Erythroblast (primary cell): ENCODE results near the gene GORAB.

ENCODE experiments used
- GATA1 ChIP-seq: IDR thresholded peaks from 2 replicates; pipeline ENCODE4 v1.6.1; 2011; ENCODE audit warnings: low read depth, mild to moderate bottlenecking, control low read depth, low read length, moderate library complexity
- POLR2A ChIP-seq: IDR thresholded peaks from 2 replicates; pipeline ENCODE4 v1.6.1; 2011; ENCODE audit warnings: mild to moderate bottlenecking, low read length

DNA sequence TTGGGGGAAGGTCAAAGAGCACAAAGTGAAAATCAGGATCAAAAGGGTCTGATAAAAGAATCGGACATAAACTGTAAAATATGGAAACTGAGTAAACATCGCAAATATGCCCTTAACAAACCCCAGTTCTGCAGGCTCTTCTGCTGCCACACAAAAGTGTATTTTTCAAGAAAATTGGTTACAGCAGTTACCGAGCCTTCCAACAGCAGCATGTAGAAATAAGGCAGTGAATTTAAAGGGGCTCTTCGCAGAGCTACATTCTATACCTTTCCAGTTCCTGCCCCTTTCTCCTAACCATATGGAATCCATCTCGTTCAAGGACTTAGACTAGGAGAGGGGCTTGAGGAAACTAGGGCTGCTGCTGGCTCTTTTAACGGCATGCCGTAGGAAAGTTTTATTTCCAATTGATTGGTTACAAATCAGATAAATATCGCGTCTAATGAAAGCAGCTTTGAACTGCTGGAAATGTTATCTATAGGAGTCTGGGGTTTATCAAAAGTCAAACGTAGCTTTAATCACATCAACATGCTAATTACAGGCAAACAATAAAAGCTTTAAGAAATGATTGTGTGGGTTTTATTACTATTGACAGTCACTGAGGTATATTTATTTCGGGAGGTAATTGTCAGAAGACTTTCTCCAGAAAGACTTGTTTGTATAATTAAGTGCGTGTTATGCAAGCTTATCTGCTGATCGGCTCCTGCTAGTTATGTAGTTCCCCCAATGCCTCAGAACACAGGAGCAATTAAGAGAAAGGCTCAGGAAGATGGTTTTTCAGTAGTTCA lies 59.1 kb downstream of the GORAB start:
- TF ChIP-seq POLR2A (no peak), GATA1 (no peak)
